HepG2 (cell line): ENCODE data around the gene TNFAIP3. TPM values are rescaled to one million over a fixed set of nuclear protein-coding genes. Genes with fewer than 3 reads are reported as not detected.

Experiments
- ARNT2 ChIP-seq: sonication (generic); formaldehyde crosslinking; IDR thresholded peaks from 2 replicates; pipeline ENCODE4 v1.8.0; 2022; ENCODE audit warnings: mild to moderate bottlenecking, low read depth, missing genetic modification reagents, moderate library complexity
- CEBPG ChIP-seq: IDR thresholded peaks from 2 replicates; pipeline ENCODE4 v1.6.1; 2016
- KMT2B ChIP-seq: IDR thresholded peaks from 2 replicates; pipeline ENCODE4 v1.6.1; 2016; ENCODE audit warnings: missing genetic modification reagents, missing compliant biosample characterization
- MAZ ChIP-seq, 2 experiments: sonication (generic) in 1 of 2; formaldehyde crosslinking in 1 of 2; IDR thresholded peaks; 2 replicates each; pipeline versions ENCODE4 v1.5.0 to v1.6.1; 2012 to 2020; ENCODE audit warnings: low read depth in 2 of 2, mild to moderate bottlenecking in 2 of 2, borderline replicate concordance in 1 of 2, improper control_type of control experiment in 1 of 2, low read length in 1 of 2, missing genetic modification reagents in 1 of 2, moderate library complexity in 1 of 2
- PAF1 ChIP-seq: IDR thresholded peaks from 2 replicates; pipeline ENCODE4 v1.6.1; 2016; ENCODE audit warnings: missing genetic modification reagents, missing compliant biosample characterization
- RBFOX2 ChIP-seq: fragments of 200-400 bp; formaldehyde crosslinking; IDR thresholded peaks from 2 replicates; pipeline ENCODE4 v1.6.1; 2017; ENCODE audit warnings: low read depth, mild to moderate bottlenecking, low read length
- REPIN1 ChIP-seq: sonication (generic); formaldehyde crosslinking; IDR thresholded peaks from 2 replicates; pipeline ENCODE4 v1.8.0; 2022; ENCODE audit warnings: missing genetic modification reagents, low read depth, mild to moderate bottlenecking, borderline replicate concordance
- RORA ChIP-seq: sonication (generic); formaldehyde crosslinking; IDR thresholded peaks from 2 replicates; pipeline ENCODE4 v1.5.0; 2020; ENCODE audit warnings: mild to moderate bottlenecking, missing genetic modification reagents, moderate library complexity
- RXRB ChIP-seq: IDR thresholded peaks from 2 replicates; pipeline ENCODE4 v1.6.1; 2016; ENCODE audit warnings: borderline replicate concordance, missing genetic modification reagents, missing compliant biosample characterization
- TARDBP ChIP-seq: sonication (generic); formaldehyde crosslinking; IDR thresholded peaks from 2 replicates; pipeline ENCODE4 v1.8.0; 2022; ENCODE audit warnings: mild to moderate bottlenecking, missing genetic modification reagents
- ZC3H13 ChIP-seq: sonication (generic); formaldehyde crosslinking; IDR thresholded peaks from 2 replicates; pipeline ENCODE4 v1.8.1; 2023; ENCODE audit warnings: mild to moderate bottlenecking, missing genetic modification reagents, moderate library complexity
- ZNF230 ChIP-seq: sonication (generic); formaldehyde crosslinking; IDR thresholded peaks from 2 replicates; pipeline ENCODE4 v1.4.0; 2020; ENCODE audit warnings: mild to moderate bottlenecking, missing genetic modification reagents
- ZNF232 ChIP-seq: sonication (generic); formaldehyde crosslinking; IDR thresholded peaks from 2 replicates; pipeline ENCODE4 v1.4.0; 2020; ENCODE audit warnings: missing genetic modification reagents, borderline replicate concordance
- ZNF296 ChIP-seq: sonication (generic); formaldehyde crosslinking; conservative IDR thresholded peaks from 2 replicates; pipeline ENCODE4 v1.5.0; 2020; ENCODE audit warnings: mild to moderate bottlenecking, missing genetic modification reagents
- ZNF501 ChIP-seq: sonication (generic); formaldehyde crosslinking; IDR thresholded peaks from 2 replicates; pipeline ENCODE4 v1.5.1; 2020; ENCODE audit warnings: mild to moderate bottlenecking, moderate library complexity, missing genetic modification reagents
- ZNF772 ChIP-seq: sonication (generic); formaldehyde crosslinking; IDR thresholded peaks from 2 replicates; pipeline ENCODE4 v1.5.0; 2020; ENCODE audit warnings: mild to moderate bottlenecking, missing genetic modification reagents
- polyA plus RNA-seq, 8 experiments: library from polyadenylated mRNA; depleted of rRNA in 3 of 8; stranded (reverse) in 7 of 8; unstranded in 1 of 8; fragments of >200 nt; fragmentation: Illumina TruSeq in 4 of 8; extraction: Trizol in 4 of 8; gene quantifications; 2 replicates each; pipeline versions ENCODE4 v1.2.1 to v1.2.3, GENCODE V29; 2011 to 2016; ENCODE audit warnings: low read depth in 4 of 8, missing spikeins in 1 of 8, mixed read lengths in 1 of 8; ENCODE audit not compliant: insufficient read depth in 1 of 8
- total RNA-seq, 5 experiments: library from RNA; depleted of rRNA; stranded (reverse); fragments of >200 nt; fragmentation: Illumina TruSeq; extraction: Trizol; gene quantifications; 2 replicates each; pipeline ENCODE4 v1.2.3, GENCODE V29; 2016; ENCODE audit warnings: low read depth in 1 of 5
- TF ChIP-seq, protein P1 (sequence below), 2 experiments: fragments of 450-650 bp in 1 of 2; sonication (generic) in 1 of 2; formaldehyde crosslinking in 1 of 2; IDR thresholded peaks; 2 replicates each; pipeline versions ENCODE4 v1.6.1 to v1.8.0; 2016 to 2022; ENCODE audit warnings: antibody characterized with exemption in 1 of 2, mild to moderate bottlenecking in 1 of 2, missing genetic modification reagents in 1 of 2
- TF ChIP-seq, protein P2 (sequence below): sonication (generic); formaldehyde crosslinking; IDR thresholded peaks from 2 replicates; pipeline ENCODE4 v1.8.0; 2022; ENCODE audit warnings: missing genetic modification reagents, mild to moderate bottlenecking, moderate library complexity, borderline replicate concordance

Gene TNFAIP3
- total and polyA plus RNA-seq, 2 of the 13 experiments (the other 11 are each of a cell fraction or from before 2014, with no cell fraction given): 28.2 to 47.1 TPM

DNA sequence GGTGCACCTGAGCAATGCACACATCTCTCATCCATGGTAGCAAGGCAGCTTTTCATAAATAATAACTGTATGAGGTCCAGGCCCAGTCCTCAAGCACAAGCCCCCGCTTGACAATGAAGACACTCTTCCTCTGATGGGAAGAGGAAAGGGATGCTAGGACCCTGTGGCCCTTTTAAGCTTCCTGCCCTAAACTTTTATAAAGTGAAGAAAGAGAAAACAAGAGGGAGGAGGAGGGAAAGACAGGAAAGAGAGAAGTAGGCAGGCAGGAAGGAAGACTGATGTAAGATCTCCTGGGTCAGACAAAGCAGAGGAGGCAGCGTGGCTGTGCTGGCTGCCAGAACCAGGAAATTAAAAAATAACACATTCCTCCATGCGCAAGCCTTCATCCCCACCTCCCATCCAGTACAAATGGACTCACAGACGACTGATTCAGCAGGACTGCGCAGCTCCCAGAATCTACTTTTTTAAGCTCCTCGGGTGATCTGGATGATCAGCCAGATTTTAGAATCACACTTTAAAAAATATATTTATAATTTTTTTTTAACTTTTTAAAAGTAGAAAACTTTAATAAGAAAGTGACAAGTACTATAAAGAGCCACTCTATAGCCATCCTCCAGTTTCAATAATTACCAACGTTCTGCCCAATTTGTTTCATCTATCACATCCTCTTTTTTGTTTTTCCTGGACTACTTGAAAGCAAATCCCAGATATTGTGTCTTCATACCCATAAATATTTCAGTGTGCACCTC lies 16.5 kb downstream of the TNFAIP3 start (continued):
- TF ChIP-seq, protein P1, sequence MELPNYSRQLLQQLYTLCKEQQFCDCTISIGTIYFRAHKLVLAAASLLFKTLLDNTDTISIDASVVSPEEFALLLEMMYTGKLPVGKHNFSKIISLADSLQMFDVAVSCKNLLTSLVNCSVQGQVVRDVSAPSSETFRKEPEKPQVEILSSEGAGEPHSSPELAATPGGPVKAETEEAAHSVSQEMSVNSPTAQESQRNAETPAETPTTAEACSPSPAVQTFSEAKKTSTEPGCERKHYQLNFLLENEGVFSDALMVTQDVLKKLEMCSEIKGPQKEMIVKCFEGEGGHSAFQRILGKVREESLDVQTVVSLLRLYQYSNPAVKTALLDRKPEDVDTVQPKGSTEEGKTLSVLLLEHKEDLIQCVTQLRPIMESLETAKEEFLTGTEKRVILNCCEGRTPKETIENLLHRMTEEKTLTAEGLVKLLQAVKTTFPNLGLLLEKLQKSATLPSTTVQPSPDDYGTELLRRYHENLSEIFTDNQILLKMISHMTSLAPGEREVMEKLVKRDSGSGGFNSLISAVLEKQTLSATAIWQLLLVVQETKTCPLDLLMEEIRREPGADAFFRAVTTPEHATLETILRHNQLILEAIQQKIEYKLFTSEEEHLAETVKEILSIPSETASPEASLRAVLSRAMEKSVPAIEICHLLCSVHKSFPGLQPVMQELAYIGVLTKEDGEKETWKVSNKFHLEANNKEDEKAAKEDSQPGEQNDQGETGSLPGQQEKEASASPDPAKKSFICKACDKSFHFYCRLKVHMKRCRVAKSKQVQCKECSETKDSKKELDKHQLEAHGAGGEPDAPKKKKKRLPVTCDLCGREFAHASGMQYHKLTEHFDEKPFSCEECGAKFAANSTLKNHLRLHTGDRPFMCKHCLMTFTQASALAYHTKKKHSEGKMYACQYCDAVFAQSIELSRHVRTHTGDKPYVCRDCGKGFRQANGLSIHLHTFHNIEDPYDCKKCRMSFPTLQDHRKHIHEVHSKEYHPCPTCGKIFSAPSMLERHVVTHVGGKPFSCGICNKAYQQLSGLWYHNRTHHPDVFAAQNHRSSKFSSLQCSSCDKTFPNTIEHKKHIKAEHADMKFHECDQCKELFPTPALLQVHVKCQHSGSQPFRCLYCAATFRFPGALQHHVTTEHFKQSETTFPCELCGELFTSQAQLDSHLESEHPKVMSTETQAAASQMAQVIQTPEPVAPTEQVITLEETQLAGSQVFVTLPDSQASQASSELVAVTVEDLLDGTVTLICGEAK (IDR thresholded peaks at IDR 0.05): no peak
- TF ChIP-seq, protein P1 (CRISPR knock-in tag; IDR thresholded peaks at IDR 0.05): no peak
- TF ChIP-seq KMT2B (CRISPR knock-in tag): no peak
- peak; percentile 68; the same call in 1 of the 2 replicates for TF ChIP-seq RBFOX2
- no peak for TF ChIP-seq RORA (CRISPR knock-in tag)
- no peak for TF ChIP-seq MAZ (IDR thresholded peaks at IDR 0.05; ENCODE audit: borderline replicate concordance, low read depth, low read length)
- TF ChIP-seq MAZ (CRISPR knock-in tag; IDR thresholded peaks at IDR 0.05; ENCODE audit: low read depth): no peak
- TF ChIP-seq ZNF296 (CRISPR knock-in tag): no peak
- TF ChIP-seq RXRB: no peak
- 0 out of 2 replicates have a peak, but pooled peaks have one; percentile 36 for TF ChIP-seq REPIN1 (CRISPR knock-in tag)
- no peak for TF ChIP-seq CEBPG (CRISPR knock-in tag)
- TF ChIP-seq ARNT2 (CRISPR knock-in tag): no peak
- TF ChIP-seq, protein P2, sequence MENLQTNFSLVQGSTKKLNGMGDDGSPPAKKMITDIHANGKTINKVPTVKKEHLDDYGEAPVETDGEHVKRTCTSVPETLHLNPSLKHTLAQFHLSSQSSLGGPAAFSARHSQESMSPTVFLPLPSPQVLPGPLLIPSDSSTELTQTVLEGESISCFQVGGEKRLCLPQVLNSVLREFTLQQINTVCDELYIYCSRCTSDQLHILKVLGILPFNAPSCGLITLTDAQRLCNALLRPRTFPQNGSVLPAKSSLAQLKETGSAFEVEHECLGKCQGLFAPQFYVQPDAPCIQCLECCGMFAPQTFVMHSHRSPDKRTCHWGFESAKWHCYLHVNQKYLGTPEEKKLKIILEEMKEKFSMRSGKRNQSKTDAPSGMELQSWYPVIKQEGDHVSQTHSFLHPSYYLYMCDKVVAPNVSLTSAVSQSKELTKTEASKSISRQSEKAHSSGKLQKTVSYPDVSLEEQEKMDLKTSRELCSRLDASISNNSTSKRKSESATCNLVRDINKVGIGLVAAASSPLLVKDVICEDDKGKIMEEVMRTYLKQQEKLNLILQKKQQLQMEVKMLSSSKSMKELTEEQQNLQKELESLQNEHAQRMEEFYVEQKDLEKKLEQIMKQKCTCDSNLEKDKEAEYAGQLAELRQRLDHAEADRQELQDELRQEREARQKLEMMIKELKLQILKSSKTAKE: no peak
- TF ChIP-seq ZNF501 (CRISPR knock-in tag): no peak
- TF ChIP-seq ZC3H13 (CRISPR knock-in tag): peak; percentile 98
- TF ChIP-seq ZNF230 (CRISPR knock-in tag): no peak
- 0 out of 2 replicates have a peak, but pooled peaks have one; percentile 19 for TF ChIP-seq TARDBP
- no peak for TF ChIP-seq ZNF772 (CRISPR knock-in tag)
- no peak for TF ChIP-seq ZNF232 (CRISPR knock-in tag)
- TF ChIP-seq PAF1 (CRISPR knock-in tag): 0 out of 2 replicates have a peak, but pooled peaks have one; percentile 31
